Stimulated activated naive CD8-positive, alpha-beta T cell treated with anti-CD3 and anti-CD28 coated beads, Interleukin-15, amount 100 ng/mL, for 72 hours (primary cell): ENCODE data around the gene SIDT2.

Source experiments
- ATAC-seq: fragments of 150-1000 bp; cut with Tn5 transposase; 2 replicates; pipeline ENCODE4 v1.10.0; 2021; ENCODE audit warnings: mild to moderate bottlenecking, moderate library complexity
- DNase-seq, 2 donors: peaks; one replicate each; pipeline ENCODE4 v3.0.0; 2021 to 2022
- H3K27ac Mint-ChIP-seq, 2 donors: one replicate each; pipeline ENCODE4 v1.8.0; 2022; ENCODE audit warnings: mild to moderate bottlenecking in 2 of 2, mixed read lengths in 2 of 2, moderate library complexity in 2 of 2
- H3K27me3 Mint-ChIP-seq: one replicate; pipeline ENCODE4 v1.8.0; 2022; ENCODE audit warnings: mixed read lengths
- H3K4me1 Mint-ChIP-seq: one replicate; pipeline ENCODE4 v1.8.0; 2022; ENCODE audit warnings: mild to moderate bottlenecking, mixed read lengths
- H3K4me3 Mint-ChIP-seq, 2 donors: one replicate each; pipeline ENCODE4 v1.8.0; 2022; ENCODE audit warnings: mild to moderate bottlenecking in 2 of 2, mixed read lengths in 2 of 2, moderate library complexity in 1 of 2
- H3K9me3 Mint-ChIP-seq, 2 donors: one replicate each; pipeline ENCODE4 v1.8.0; 2022; ENCODE audit warnings: mixed read lengths in 2 of 2

The SIDT2 gene

DNA sequence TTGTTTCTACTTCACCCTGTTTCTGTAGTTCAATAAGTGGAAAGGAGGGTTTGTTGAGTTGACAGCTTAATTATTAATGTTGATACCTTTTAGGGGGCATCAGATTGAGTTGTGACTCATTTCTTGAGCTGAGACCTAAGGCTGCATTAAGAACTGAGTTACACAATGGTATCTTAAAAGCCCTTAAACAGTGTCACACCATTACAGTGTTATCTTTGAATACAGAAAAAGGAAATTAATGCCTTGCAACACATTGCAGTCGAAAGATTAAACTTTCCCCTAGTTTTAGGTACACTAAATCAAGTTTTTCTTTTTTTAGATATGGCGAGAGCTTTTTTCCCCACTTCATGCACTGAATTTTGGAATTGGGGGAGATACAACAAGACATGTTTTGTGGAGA is 17.7 kb upstream of the SIDT2 start:
- peak overlapping the region in 1 of 2 donors; percentile 40 for H3K27ac Mint-ChIP-seq
- ATAC-seq (no peak), DNase-seq (no peak)
- peaks cover 7% of the 10 kb centered on the region for H3K4me1 Mint-ChIP-seq
- H3K27me3 Mint-ChIP-seq, result no peaks in the 10 kb centered on the region
- H3K4me3 Mint-ChIP-seq, result no peak overlapping the region
- H3K9me3 Mint-ChIP-seq, result no peaks in the 10 kb centered on the region

DNA sequence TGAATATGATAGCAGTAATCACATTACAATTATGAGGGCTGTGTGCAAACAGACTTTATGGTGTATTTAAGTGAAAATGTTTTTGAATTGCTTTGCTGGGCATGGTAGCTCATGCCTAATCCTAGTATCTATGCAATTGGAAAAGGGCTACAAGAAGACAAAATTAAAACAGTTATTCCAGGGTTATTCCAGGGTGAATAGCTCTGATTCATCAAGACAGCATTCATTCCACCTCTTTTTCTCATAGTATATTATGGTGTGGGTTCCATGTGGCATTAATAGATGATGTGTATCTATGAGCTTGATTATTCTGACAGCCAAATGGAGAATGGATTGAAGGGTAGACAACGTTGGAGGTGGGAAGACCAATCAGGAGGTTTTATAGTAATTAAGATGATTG is 12.1 kb upstream of the SIDT2 start:
- Mint-ChIP-seq H3K27ac (peak overlapping the region in 1 of 2 donors; percentile 6), H3K9me3 (no peaks in the 10 kb centered on the region), H3K27me3 (no peaks in the 10 kb centered on the region), H3K4me1 (peaks cover 4% of the 10 kb centered on the region), H3K4me3 (no peak overlapping the region)
- DNase-seq (no peak), ATAC-seq (no peak)

DNA sequence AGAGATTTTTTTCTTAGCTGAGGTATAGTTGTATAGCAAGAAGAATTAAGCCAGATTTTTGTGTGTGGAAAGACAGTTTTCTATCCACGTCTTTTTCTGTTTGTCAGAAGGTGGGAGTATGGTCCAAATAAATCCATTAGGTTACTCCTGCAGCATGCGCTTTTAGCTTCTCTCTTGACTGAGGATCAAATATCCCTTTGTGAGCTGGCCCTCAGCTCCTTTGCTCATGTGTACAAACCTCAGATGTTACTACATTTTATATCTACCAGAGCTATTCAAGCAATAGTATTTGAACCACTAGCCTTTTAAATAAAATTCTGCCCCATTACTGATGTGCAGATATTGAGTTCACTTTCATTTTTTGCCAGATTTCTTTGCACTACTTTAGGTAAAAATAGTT is 8.8 kb upstream of the SIDT2 start:
- no peaks in the 10 kb centered on the region for H3K9me3 Mint-ChIP-seq
- no peaks in the 10 kb centered on the region for H3K27me3 Mint-ChIP-seq
- no peak for DNase-seq
- H3K27ac Mint-ChIP-seq, result no peak overlapping the region
- no peak overlapping the region for H3K4me3 Mint-ChIP-seq
- peaks cover 10% of the 10 kb centered on the region for H3K4me1 Mint-ChIP-seq
- ATAC-seq, result no peak

DNA sequence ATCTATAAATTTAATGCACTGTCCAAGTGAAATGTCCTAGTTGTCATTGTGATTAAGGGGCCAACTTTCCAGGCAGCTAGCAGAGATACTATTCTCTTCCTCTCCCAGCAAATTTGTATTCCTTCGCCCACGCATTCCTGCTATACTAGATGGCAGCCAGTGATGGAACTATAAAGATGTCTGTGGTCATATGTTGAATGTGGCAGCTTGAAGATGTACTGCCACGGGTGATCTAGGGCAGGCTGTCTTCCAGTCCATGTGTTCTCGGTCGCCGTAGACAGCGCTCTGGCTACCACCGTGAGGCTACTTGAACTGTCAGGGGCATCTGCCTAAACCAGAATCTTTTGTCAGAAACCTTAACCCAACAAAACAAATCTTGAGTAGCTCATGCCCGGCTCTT is 8.3 kb upstream of the SIDT2 start:
- DNase-seq (no peak), ATAC-seq (no peak)
- H3K27ac Mint-ChIP-seq, result peak overlapping the region in 1 of 2 donors; percentile 35
- H3K9me3 Mint-ChIP-seq, result no peaks in the 10 kb centered on the region
- no peak overlapping the region for H3K4me3 Mint-ChIP-seq
- peaks cover 10% of the 10 kb centered on the region for H3K4me1 Mint-ChIP-seq
- H3K27me3 Mint-ChIP-seq, result no peaks in the 10 kb centered on the region

DNA sequence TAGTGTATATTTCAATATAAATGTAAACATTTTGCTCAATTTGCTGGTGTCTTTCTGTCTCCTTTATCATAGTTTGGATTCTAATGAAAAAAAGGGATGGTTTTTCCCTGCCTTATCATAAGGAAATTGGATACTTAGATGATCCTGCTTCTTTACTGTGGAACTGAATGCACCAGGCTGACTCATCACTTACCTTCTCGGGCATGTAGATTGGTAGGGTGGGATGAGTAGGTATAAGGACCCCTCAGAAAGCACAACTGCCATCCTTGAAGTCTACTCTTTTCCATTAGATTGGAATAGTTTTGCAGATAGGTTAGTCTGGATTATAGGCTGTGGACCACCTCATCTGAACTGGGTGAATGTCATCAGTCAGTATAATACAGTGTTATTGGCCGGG is 7.5 kb upstream of the SIDT2 start:
- Mint-ChIP-seq H3K4me3 (no peak overlapping the region), H3K9me3 (no peaks in the 10 kb centered on the region), H3K27ac (peak overlapping the region in 1 of 2 donors; percentile 34), H3K27me3 (no peaks in the 10 kb centered on the region), H3K4me1 (peaks cover 10% of the 10 kb centered on the region)
- DNase-seq (no peak), ATAC-seq (no peak)

DNA sequence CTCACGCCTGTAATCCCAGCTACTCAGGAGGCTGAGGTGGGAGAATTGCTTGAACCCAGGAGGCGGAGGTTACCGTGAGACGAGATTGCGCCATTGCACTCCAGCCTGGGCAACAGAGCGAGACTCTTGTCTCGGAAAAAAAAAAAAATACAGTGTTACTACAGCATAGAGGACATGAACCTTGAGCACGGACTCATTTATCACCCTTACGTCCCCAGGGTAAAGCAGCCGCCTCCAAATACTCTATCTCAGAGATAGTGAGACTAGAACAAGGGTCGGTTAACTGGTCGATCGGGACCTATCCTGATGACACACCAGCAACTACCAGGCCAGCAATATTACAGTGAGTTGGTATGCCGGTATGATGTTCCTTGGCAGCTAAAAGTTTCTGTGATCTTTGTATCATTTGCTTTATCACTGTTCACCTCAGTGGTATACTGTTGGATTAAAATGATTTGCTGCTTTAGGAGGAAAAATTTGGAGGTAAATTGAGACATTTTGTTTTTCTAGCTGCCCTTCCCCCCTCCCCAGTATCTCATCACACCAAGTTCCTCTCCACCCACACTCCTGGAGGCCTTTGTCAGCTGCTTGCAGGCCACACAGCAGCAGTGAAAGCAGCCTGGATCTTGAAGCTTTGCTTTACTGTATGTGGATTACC is 7.0 kb upstream of the SIDT2 start:
- Mint-ChIP-seq H3K4me1 (peaks cover 10% of the 10 kb centered on the region), H3K27me3 (no peaks in the 10 kb centered on the region), H3K27ac (peak overlapping the region in 1 of 2 donors; percentile 34), H3K9me3 (no peaks in the 10 kb centered on the region), H3K4me3 (no peak overlapping the region)
- ATAC-seq (no peak), DNase-seq (no peak)

DNA sequence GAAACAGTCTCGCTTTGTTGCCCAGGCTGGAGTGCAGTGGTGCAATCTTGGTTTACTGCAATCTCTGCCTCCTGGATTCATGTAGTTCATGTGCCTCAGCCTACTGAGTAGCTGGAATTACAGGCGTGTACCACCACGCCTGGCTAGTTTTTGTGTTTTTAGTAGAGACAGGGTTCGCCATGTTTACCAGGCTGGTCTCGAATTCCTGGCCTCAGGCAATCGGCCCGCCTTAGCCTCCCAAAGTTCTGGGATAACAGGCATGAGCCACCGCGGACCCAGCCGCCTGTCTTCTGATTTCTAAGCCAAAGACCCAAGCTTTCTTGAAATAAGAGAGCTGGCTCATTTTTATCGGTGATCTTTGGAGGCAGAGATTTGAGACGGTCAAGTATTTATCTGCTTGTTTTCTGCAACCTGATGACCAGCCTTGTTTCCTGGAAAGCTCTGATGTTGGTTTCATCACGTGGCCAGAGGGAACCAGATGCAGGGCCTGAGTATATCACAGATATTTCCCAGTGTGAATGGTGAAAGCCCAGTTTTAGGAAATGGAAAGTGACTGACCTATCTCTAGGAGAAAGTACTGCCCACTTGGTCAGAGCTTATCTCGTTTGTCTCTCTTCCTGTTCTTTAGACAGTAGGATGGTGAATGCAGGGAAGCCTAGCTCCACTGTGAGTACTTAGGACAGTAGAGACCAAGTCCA is 5.7 kb upstream of the SIDT2 start:
- DNase-seq (no peak), ATAC-seq (no peak)
- no peaks in the 10 kb centered on the region for H3K9me3 Mint-ChIP-seq
- no peak overlapping the region for H3K4me3 Mint-ChIP-seq
- peaks cover 13% of the 10 kb centered on the region for H3K4me1 Mint-ChIP-seq
- no peaks in the 10 kb centered on the region for H3K27me3 Mint-ChIP-seq
- H3K27ac Mint-ChIP-seq, result no peak overlapping the region

DNA sequence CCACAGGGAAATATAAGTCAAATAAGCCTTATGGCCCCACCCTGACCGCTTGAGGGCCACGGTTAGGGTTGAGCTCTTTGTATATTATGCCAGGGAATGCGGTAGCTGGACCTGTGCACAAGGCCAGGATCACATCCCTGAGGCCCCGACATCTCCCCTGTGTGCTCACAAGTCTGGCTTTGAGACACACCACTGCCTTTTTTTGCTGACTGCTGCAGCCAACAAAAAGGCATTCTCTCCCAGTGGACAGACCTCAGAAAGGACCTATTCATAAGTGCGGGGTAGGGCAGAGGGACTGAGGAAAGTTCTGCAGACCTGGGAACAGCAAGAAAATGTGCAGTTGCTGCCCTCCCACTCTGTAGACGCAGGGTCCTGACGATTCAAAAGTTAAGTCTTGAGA is 3.4 kb upstream of the SIDT2 start:
- peaks cover 29% of the 10 kb centered on the region for H3K4me1 Mint-ChIP-seq
- no peak overlapping the region for H3K27ac Mint-ChIP-seq
- no peaks in the 10 kb centered on the region for H3K27me3 Mint-ChIP-seq
- H3K9me3 Mint-ChIP-seq, result no peaks in the 10 kb centered on the region
- ATAC-seq (no peak), DNase-seq (no peak)
- H3K4me3 Mint-ChIP-seq, result no peak overlapping the region

DNA sequence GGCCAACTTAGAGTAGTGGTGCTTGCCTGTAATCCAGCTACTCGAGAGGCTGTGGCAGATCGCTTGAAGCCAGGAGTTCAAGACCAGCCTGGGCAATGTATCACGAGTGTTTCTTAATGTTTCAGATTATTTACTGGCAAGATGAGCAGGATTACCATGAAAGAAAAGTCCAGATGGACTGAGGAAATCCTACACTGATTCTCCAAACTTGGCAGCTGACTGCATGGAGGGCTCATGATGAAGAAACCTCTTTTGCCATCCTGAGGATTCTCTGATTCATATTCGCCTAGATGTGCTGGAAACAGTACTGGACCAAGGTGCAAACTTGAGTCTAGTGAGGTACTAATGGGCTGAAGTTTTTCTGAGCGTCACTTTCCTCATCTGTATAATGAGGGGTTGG is 2.8 kb upstream of the SIDT2 start:
- H3K27ac Mint-ChIP-seq, result no peak overlapping the region

DNA sequence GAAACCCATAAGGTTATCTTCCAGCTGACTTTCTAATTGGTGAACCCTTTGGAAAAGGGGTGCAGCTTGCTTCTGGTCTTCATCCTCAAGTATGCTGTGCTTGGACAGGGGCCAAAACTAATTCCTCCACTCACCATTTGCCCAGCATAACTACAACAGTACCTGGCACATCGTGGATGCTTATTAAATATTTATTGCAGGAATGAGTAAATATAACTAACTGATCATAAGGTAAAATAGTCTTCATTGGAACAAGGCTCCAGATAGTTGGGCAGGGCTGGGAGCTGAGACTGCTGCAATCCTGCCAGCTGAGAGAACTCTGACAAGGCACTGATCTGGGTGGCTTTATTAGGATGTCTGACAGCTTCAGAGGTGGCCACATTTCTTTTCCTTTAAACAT is 2.4 kb upstream of the SIDT2 start:
- no peak overlapping the region for H3K27ac Mint-ChIP-seq

More for the DNA sequence above, 2.8 kb upstream of the SIDT2 start:
- no peak for ATAC-seq
- DNase-seq, result no peak
- Mint-ChIP-seq H3K27me3 (no peaks in the 10 kb centered on the region), H3K9me3 (no peaks in the 10 kb centered on the region), H3K4me3 (no peak overlapping the region), H3K4me1 (peaks cover 36% of the 10 kb centered on the region)

DNA sequence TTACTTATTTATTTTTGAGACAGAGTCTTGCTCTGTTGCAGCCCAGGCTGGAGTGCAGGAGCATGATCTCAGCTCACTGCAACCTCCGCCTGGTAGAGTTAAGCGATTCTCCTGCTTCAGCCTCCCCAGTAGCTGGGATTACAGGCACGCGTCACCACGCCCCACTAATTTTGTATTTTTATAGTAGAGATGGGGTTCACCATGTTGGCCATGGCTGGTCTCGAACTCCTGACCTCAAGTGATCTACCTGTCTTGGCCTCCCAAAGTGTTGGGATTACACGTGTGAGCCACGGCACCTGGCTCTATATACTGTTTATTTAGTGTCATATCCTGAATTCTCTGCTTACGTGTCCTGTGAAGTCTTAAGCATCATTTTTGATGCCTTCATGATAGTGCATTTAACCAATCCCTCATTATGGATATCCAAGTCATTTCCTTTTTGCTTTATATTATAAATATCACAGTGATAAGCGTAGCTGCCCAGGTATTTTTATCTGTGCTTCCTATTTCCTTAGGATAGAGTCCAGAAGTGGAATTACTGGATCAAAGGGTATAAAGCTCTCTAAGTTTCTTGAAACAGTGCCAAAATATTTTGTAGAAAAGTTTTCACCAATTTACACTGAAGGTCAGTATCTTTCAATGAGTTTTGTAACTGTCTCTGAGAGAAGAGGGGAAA is 871 bp upstream of the SIDT2 start:
- ATAC-seq (no peak), DNase-seq (no peak)
- Mint-ChIP-seq H3K4me1 (peaks cover 33% of the 10 kb centered on the region), H3K27me3 (no peaks in the 10 kb centered on the region), H3K9me3 (no peaks in the 10 kb centered on the region), H3K4me3 (peak overlapping the region; percentile 95), H3K27ac (peak overlapping the region; percentile 19 to 92)

More for the DNA sequence above, 2.4 kb upstream of the SIDT2 start:
- Mint-ChIP-seq H3K9me3 (no peaks in the 10 kb centered on the region), H3K27me3 (no peaks in the 10 kb centered on the region), H3K4me3 (no peak overlapping the region), H3K4me1 (peaks cover 39% of the 10 kb centered on the region)
- DNase-seq (no peak), ATAC-seq (no peak)

DNA sequence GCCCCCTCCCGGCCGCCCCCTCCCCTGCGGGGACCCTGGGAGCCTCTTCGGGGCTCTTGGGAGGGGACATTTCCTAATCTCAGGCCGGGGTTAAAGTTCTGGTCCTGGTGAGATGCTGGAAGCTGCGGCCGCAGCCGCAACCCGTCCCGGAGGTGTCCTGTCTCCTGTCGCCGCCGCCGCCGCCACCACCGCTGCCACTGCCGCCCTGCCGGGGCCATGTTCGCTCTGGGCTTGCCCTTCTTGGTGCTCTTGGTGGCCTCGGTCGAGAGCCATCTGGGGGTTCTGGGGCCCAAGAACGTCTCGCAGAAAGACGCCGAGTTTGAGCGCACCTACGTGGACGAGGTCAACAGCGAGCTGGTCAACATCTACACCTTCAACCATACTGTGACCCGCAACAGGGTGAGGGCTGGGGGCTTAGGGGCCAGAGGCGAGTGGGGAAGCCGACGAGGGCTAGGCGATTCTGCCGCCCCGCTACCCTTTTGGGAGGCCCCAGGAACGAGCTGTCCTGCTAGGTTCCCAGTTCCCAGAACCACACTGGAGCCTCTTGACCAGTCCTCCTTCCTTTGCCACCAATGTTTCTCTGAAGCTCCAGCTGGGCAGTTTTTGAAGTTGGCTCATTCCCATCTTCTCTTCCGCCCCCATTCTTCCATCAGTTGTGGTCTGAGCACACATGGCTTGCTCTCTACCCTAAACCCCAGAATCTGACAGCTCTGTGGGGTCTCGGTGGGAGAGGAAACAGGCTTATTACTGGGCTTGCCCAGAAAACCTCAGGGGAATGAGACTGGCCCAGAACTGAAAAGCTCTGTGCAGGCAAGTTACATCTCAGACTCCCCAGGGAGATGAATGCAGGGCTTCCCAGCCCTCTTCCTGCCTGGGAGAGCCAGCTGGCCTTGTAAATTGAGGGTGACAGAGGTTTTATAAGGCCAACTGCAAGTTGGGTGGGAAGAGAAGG is 781 bp downstream of the SIDT2 start:
- Mint-ChIP-seq H3K4me3 (peak overlapping the region; percentile 95), H3K27ac (peak overlapping the region; percentile 87 to 89), H3K27me3 (no peaks in the 10 kb centered on the region), H3K9me3 (no peaks in the 10 kb centered on the region), H3K4me1 (peaks cover 33% of the 10 kb centered on the region)
- DNase-seq, result peak; percentile 54 to 62
- ATAC-seq, result peak; percentile 69

DNA sequence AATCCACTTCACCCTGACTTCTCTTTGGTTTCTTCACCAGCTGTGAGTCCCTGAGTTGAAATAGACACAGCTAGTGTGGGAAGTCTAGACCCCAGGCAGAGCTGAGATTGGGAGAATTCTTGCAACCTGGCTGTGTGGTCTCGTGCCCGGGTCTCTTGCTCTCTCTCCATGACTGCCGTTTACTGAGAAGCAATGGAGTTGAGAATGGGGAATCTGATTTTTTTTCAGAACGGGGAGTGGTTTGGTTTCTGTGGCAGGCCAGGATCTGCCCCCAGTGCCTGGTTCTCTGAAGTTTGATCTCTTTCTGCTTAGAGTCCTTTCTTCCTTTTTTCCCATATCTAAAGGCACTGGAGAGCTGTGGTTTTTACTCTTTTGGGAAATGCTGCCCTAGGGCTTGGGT is 1.5 kb downstream of the SIDT2 start:
- Mint-ChIP-seq H3K4me1 (peaks cover 33% of the 10 kb centered on the region), H3K27me3 (no peaks in the 10 kb centered on the region), H3K9me3 (no peaks in the 10 kb centered on the region), H3K4me3 (peak overlapping the region; percentile 95), H3K27ac (peak overlapping the region in 1 of 2 donors; percentile 87)
- DNase-seq (no peak), ATAC-seq (no peak)

DNA sequence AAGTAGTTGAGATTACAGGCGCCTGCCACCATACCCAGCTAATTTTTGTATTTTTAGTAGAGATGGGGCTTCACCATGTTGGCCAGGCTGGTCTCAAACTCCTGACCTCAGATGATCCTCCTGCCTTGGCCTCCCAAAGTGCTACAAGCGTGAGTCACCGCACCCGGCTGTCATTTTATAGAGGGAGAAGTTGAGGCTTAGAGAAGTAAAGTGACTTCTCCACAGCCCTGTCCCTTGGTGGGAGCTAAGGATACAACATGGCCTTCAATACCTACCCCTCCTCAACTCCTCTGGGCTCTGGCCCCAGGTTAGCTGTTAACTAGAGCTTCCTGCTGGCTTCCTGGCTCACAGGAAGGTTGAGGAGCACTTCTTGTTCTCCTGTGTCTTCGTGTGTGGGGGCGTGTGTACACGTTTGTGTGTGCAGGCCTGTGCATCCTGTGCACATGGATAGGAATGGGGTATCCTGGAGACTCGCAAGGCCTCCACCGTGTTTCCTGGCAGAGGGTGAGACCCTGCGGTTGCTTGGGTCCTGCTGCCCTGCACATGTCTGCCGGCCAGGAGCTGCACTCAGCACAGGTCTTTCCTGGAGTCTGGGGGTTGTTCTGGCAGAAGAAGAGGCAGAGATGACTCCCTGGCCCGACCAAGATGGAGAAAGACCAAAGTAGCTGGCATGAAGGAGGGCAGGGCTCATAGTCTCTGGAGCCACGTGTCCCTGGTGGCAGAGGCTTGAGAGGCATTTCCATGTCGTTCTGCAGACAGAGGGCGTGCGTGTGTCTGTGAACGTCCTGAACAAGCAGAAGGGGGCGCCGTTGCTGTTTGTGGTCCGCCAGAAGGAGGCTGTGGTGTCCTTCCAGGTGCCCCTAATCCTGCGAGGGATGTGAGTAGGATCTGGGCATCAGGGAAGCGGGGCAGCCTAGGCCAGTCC is 2.4 kb downstream of the SIDT2 start:
- Mint-ChIP-seq H3K4me3 (peak overlapping the region in 1 of 2 donors; percentile 95), H3K27me3 (no peaks in the 10 kb centered on the region), H3K9me3 (no peaks in the 10 kb centered on the region), H3K27ac (peak overlapping the region in 1 of 2 donors; percentile 76), H3K4me1 (peaks cover 33% of the 10 kb centered on the region)
- DNase-seq (peak; percentile 41 to 60), ATAC-seq (peak; percentile 24)
